ENCODE measurements around the gene TMSB4X. TPM values are rescaled to one million over a fixed set of nuclear protein-coding genes. Genes with fewer than 3 reads are reported as not detected.
"Not testable (repeated sequence)": the region's sequence is repeated elsewhere in the genome, so short reads cannot be mapped to it uniquely, and the experiment has no call there.

Gene TMSB4X
- total RNA-seq, 2 experiments from 2014 or later = 1,476 to 1,540 TPM

- H3K4me2 ChIP-seq (ENCODE audit: low read length) = no peak overlapping the region
- H3K9me3 ChIP-seq (ENCODE audit: low read length) = no peaks in the 10 kb centered on the region
- ChIA-PET POLR2A (no interaction called here), CTCF (ENCODE audit: unreplicated experiment) (no interaction called here)
- H3K4me1 ChIP-seq (ENCODE audit: insufficient read depth, low read length, poor library complexity, severe bottlenecking) = no peaks in the 10 kb centered on the region
- intact Hi-C loops (cut with micrococcal nuclease; ENCODE audit: unreplicated experiment) = loop anchor here (10.0 kb wide), 1 partner anchor 1080 kb away; no protein-coding TSS in a partner anchor
- H2AFZ ChIP-seq (ENCODE audit: low read length) = no peak overlapping the region
- no peak for TF ChIP-seq EZH2phosphoT487 (IDR thresholded peaks at IDR 0.05; ENCODE audit: borderline replicate concordance, low read depth, low read length)
- TF ChIP-seq, protein P1, sequence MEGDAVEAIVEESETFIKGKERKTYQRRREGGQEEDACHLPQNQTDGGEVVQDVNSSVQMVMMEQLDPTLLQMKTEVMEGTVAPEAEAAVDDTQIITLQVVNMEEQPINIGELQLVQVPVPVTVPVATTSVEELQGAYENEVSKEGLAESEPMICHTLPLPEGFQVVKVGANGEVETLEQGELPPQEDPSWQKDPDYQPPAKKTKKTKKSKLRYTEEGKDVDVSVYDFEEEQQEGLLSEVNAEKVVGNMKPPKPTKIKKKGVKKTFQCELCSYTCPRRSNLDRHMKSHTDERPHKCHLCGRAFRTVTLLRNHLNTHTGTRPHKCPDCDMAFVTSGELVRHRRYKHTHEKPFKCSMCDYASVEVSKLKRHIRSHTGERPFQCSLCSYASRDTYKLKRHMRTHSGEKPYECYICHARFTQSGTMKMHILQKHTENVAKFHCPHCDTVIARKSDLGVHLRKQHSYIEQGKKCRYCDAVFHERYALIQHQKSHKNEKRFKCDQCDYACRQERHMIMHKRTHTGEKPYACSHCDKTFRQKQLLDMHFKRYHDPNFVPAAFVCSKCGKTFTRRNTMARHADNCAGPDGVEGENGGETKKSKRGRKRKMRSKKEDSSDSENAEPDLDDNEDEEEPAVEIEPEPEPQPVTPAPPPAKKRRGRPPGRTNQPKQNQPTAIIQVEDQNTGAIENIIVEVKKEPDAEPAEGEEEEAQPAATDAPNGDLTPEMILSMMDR (conservative IDR thresholded peaks at IDR 0.05; ENCODE audit: low read length) = no peak
- no peak overlapping the region for H3K27ac ChIP-seq (ENCODE audit: low read depth, low read length, poor library complexity, severe bottlenecking)
- no peaks in the 10 kb centered on the region for H3K79me2 ChIP-seq (ENCODE audit: insufficient read depth, low read depth, low read length)
- no peaks in the 10 kb centered on the region for H4K20me1 ChIP-seq (ENCODE audit: insufficient read depth, low read length)
- no peaks in the 10 kb centered on the region for H3K9me2 ChIP-seq (ENCODE audit: insufficient read depth, low read length)
- no peak overlapping the region for H3K4me3 ChIP-seq (ENCODE audit: low read depth, low read length, poor library complexity, severe bottlenecking)
- BruUV-seq (replicated peaks) = no TSS peak
- no peaks in the 10 kb centered on the region for H3K36me3 ChIP-seq (ENCODE audit: insufficient read depth, low read length)
- DNase-seq (ENCODE audit: low spot score) = no peak
These were observed 40.1 kb upstream of the TMSB4X start for GRCh38 chrX:12934850-12935249.

- no peaks in the 10 kb centered on the region for H3K4me1 ChIP-seq (ENCODE audit: insufficient read depth, low read length, poor library complexity, severe bottlenecking)
- no peak overlapping the region for H3K27ac ChIP-seq (ENCODE audit: low read depth, low read length, poor library complexity, severe bottlenecking)
- no peaks in the 10 kb centered on the region for H3K36me3 ChIP-seq (ENCODE audit: insufficient read depth, low read length)
- no peaks in the 10 kb centered on the region for H3K9me2 ChIP-seq (ENCODE audit: insufficient read depth, low read length)
- ChIA-PET CTCF (ENCODE audit: unreplicated experiment) (no interaction called here), POLR2A (no interaction called here)
- H3K79me2 ChIP-seq (ENCODE audit: insufficient read depth, low read depth, low read length) = no peaks in the 10 kb centered on the region
- no peaks in the 10 kb centered on the region for H4K20me1 ChIP-seq (ENCODE audit: insufficient read depth, low read length)
- no peak for TF ChIP-seq EZH2phosphoT487 (IDR thresholded peaks at IDR 0.05; ENCODE audit: borderline replicate concordance, low read depth, low read length)
- TF ChIP-seq, protein P1 (conservative IDR thresholded peaks at IDR 0.05; ENCODE audit: low read length) = no peak
- intact Hi-C loops (cut with micrococcal nuclease; ENCODE audit: unreplicated experiment) = loop anchor here (10.0 kb wide), 1 partner anchor 1078 kb away; no protein-coding TSS in a partner anchor
- no peaks in the 10 kb centered on the region for H3K9me3 ChIP-seq (ENCODE audit: low read length)
- BruUV-seq (replicated peaks) = no TSS peak
- no peak overlapping the region for H3K4me2 ChIP-seq (ENCODE audit: low read length)
- DNase-seq (ENCODE audit: low spot score) = no peak
- H2AFZ ChIP-seq (ENCODE audit: low read length) = no peak overlapping the region
- no peak overlapping the region for H3K4me3 ChIP-seq (ENCODE audit: low read depth, low read length, poor library complexity, severe bottlenecking)
These were observed 38.0 kb upstream of the TMSB4X start for GRCh38 chrX:12936947-12937346.

GRCh38 chrX:12940471-12940870, 34.4 kb upstream of the TMSB4X start:
- intact Hi-C loops (cut with micrococcal nuclease; ENCODE audit: unreplicated experiment) = loop anchor here (10.0 kb wide), 2 partner anchors 284 to 424 kb away; no protein-coding TSS in a partner anchor
- H3K27ac ChIP-seq (ENCODE audit: low read depth, low read length, poor library complexity, severe bottlenecking); H3K36me3 ChIP-seq (ENCODE audit: insufficient read depth, low read length); H2AFZ ChIP-seq (ENCODE audit: low read length); H3K4me2 ChIP-seq (ENCODE audit: low read length); DNase-seq (ENCODE audit: low spot score); POLR2A ChIA-PET; H3K79me2 ChIP-seq (ENCODE audit: insufficient read depth, low read depth, low read length); H3K9me2 ChIP-seq (ENCODE audit: insufficient read depth, low read length); BruUV-seq (replicated peaks); CTCF ChIA-PET (ENCODE audit: unreplicated experiment); H3K4me1 ChIP-seq (ENCODE audit: insufficient read depth, low read length, poor library complexity, severe bottlenecking); H3K4me3 ChIP-seq (ENCODE audit: low read depth, low read length, poor library complexity, severe bottlenecking); H3K9me3 ChIP-seq (ENCODE audit: low read length); H4K20me1 ChIP-seq (ENCODE audit: insufficient read depth, low read length): not testable (repeated sequence)

DNA sequence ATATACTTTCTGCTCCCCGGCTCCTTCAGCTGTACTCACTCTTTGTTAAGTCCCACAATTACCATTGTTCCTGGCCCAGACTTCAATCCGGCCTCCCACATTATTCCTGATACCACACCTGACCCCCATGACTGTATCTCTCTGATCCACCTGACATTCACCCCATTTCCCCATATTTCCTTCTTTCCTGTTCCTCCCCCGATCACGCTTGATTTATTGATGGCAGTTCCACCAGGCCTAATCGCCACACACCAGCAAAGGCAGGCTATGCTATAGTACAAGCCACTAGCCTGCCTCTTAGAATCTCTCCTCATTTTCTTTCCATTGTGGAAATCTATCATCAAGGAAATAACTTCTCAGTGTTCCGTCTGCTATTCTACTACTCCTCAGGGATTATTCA, 31.3 kb upstream of the TMSB4X start:
- POLR2A ChIA-PET; H3K4me2 ChIP-seq (ENCODE audit: low read length); BruUV-seq (replicated peaks); DNase-seq (ENCODE audit: low spot score); H3K4me3 ChIP-seq (ENCODE audit: low read depth, low read length, poor library complexity, severe bottlenecking); H4K20me1 ChIP-seq (ENCODE audit: insufficient read depth, low read length); H3K36me3 ChIP-seq (ENCODE audit: insufficient read depth, low read length); CTCF ChIA-PET (ENCODE audit: unreplicated experiment); H3K9me2 ChIP-seq (ENCODE audit: insufficient read depth, low read length); H3K9me3 ChIP-seq (ENCODE audit: low read length); H3K79me2 ChIP-seq (ENCODE audit: insufficient read depth, low read depth, low read length); H3K27ac ChIP-seq (ENCODE audit: low read depth, low read length, poor library complexity, severe bottlenecking); H2AFZ ChIP-seq (ENCODE audit: low read length): not testable (repeated sequence)
- intact Hi-C loops (cut with micrococcal nuclease; ENCODE audit: unreplicated experiment) = loop anchor here (10.0 kb wide), 2 partner anchors 281 to 421 kb away; no protein-coding TSS in a partner anchor
- H3K4me1 ChIP-seq (ENCODE audit: insufficient read depth, low read length, poor library complexity, severe bottlenecking) = peaks cover 18% of the 10 kb centered on the region

DNA sequence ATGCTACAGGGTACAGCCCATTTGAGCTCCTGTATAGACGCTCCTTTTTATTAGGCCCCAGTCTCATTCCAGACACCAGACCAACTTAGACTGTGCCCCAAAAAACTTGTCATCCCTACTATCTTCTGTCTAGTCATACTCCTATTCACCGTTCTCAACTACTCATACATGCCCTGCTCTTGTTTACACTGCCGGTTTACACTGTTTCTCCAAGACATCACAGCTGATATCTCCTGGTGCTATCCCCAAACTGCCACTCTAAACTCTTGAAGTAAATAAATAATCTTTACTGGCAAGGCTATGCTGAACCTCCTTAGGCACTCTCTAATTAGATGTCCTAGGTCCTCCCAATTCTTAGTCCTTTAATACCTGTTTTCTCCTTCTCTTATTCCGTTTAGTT, 30.5 kb upstream of the TMSB4X start:
- DNase-seq (ENCODE audit: low spot score); H4K20me1 ChIP-seq (ENCODE audit: insufficient read depth, low read length); CTCF ChIA-PET (ENCODE audit: unreplicated experiment); H3K9me2 ChIP-seq (ENCODE audit: insufficient read depth, low read length); H3K36me3 ChIP-seq (ENCODE audit: insufficient read depth, low read length); BruUV-seq (replicated peaks); H3K4me3 ChIP-seq (ENCODE audit: low read depth, low read length, poor library complexity, severe bottlenecking); H3K79me2 ChIP-seq (ENCODE audit: insufficient read depth, low read depth, low read length); H3K4me2 ChIP-seq (ENCODE audit: low read length); H3K9me3 ChIP-seq (ENCODE audit: low read length); H2AFZ ChIP-seq (ENCODE audit: low read length); POLR2A ChIA-PET; H3K27ac ChIP-seq (ENCODE audit: low read depth, low read length, poor library complexity, severe bottlenecking): not testable (repeated sequence)
- peaks cover 26% of the 10 kb centered on the region for H3K4me1 ChIP-seq (ENCODE audit: insufficient read depth, low read length, poor library complexity, severe bottlenecking)
- intact Hi-C loops (cut with micrococcal nuclease; ENCODE audit: unreplicated experiment) = loop anchor here (10.0 kb wide), 2 partner anchors 280 to 420 kb away; no protein-coding TSS in a partner anchor

Data from OCI-LY7 (cell line).